ENCODE measurements around the gene RIPPLY1.

GRCh38 chrX:106927700-106928099 is 24.6 kb upstream of the RIPPLY1 start:
- TF ChIP-seq POLR2AphosphoS5 (IDR thresholded peaks at IDR 0.05; ENCODE audit: low read depth, low read length) (no peak), EP300 (IDR thresholded peaks at IDR 0.05; ENCODE audit: borderline replicate concordance in 1 of 2, low read depth in 1 of 2, low read length in 1 of 2) (no peak), CHD2 (IDR thresholded peaks at IDR 0.05; ENCODE audit: low read length, partially characterized antibody) (no peak)

All from SK-N-SH (cell line).